Measurements from ENCODE around the gene ATL1. TPM values are rescaled to one million over a fixed set of nuclear protein-coding genes. Genes with fewer than 3 reads are reported as not detected.

ATL1 gene
- total RNA-seq, 2 experiments from 2014 or later: 0.82 to 1.6 TPM

- POLR2A ChIA-PET: interaction anchor here (0.6 kb wide), 1 partner anchor 160 kb away, joined by 3 read pairs; no protein-coding TSS in a partner anchor
- H3K9me3 ChIP-seq (ENCODE audit: low read length): no peaks in the 10 kb centered on the region
- intact Hi-C loops (cut with micrococcal nuclease; ENCODE audit: unreplicated experiment): no loop called here
- no peak overlapping the region for H3K4me3 ChIP-seq (ENCODE audit: low read depth, low read length, poor library complexity, severe bottlenecking)
- peaks cover 86% of the 10 kb centered on the region for H3K79me2 ChIP-seq (ENCODE audit: insufficient read depth, low read depth, low read length)
- H3K27ac ChIP-seq (ENCODE audit: low read depth, low read length, poor library complexity, severe bottlenecking): no peak overlapping the region
- TF ChIP-seq EZH2phosphoT487 (IDR thresholded peaks at IDR 0.05; ENCODE audit: borderline replicate concordance, low read depth, low read length) (no peak), CTCF (conservative IDR thresholded peaks at IDR 0.05; ENCODE audit: low read length) (no peak)
- no peak overlapping the region for H3K4me2 ChIP-seq (ENCODE audit: low read length)
- no TSS peak for BruUV-seq (replicated peaks)
- peaks cover 12% of the 10 kb centered on the region for H4K20me1 ChIP-seq (ENCODE audit: insufficient read depth, low read length)
- H2AFZ ChIP-seq (ENCODE audit: low read length): no peak overlapping the region
- H3K4me1 ChIP-seq (ENCODE audit: insufficient read depth, low read length, poor library complexity, severe bottlenecking): peaks cover 16% of the 10 kb centered on the region
- H3K36me3 ChIP-seq (ENCODE audit: insufficient read depth, low read length): peaks cover 33% of the 10 kb centered on the region
- CTCF ChIA-PET (ENCODE audit: unreplicated experiment): no interaction called here
- no peaks in the 10 kb centered on the region for H3K9me2 ChIP-seq (ENCODE audit: insufficient read depth, low read length)
- no peak for DNase-seq (ENCODE audit: low spot score)
Measured at GRCh38 chr14:50521912-50522341, 38.0 kb upstream of the ATL1 start.

- H3K4me2 ChIP-seq (ENCODE audit: low read length): no peak overlapping the region
- H3K36me3 ChIP-seq (ENCODE audit: insufficient read depth, low read length): peaks cover 32% of the 10 kb centered on the region
- CTCF ChIA-PET (ENCODE audit: unreplicated experiment): no interaction called here
- POLR2A ChIA-PET: interaction anchor here (0.9 kb wide), 1 partner anchor 30 kb away, joined by 6 read pairs; no protein-coding TSS in a partner anchor
- H3K27ac ChIP-seq (ENCODE audit: low read depth, low read length, poor library complexity, severe bottlenecking): no peak overlapping the region
- peaks cover 16% of the 10 kb centered on the region for H3K4me1 ChIP-seq (ENCODE audit: insufficient read depth, low read length, poor library complexity, severe bottlenecking)
- no peak overlapping the region for H2AFZ ChIP-seq (ENCODE audit: low read length)
- H3K4me3 ChIP-seq (ENCODE audit: low read depth, low read length, poor library complexity, severe bottlenecking): no peak overlapping the region
- H3K9me3 ChIP-seq (ENCODE audit: low read length): no peaks in the 10 kb centered on the region
- H3K79me2 ChIP-seq (ENCODE audit: insufficient read depth, low read depth, low read length): peaks cover 91% of the 10 kb centered on the region
- H4K20me1 ChIP-seq (ENCODE audit: insufficient read depth, low read length): peaks cover 12% of the 10 kb centered on the region
- TF ChIP-seq EZH2phosphoT487 (IDR thresholded peaks at IDR 0.05; ENCODE audit: borderline replicate concordance, low read depth, low read length) (no peak), CTCF (conservative IDR thresholded peaks at IDR 0.05; ENCODE audit: low read length) (no peak)
- H3K9me2 ChIP-seq (ENCODE audit: insufficient read depth, low read length): no peaks in the 10 kb centered on the region
- no TSS peak for BruUV-seq (replicated peaks)
- intact Hi-C loops (cut with micrococcal nuclease; ENCODE audit: unreplicated experiment): no loop called here
- DNase-seq (ENCODE audit: low spot score): no peak
Measured at GRCh38 chr14:50523271-50524041, 36.5 kb upstream of the ATL1 start.

- Histone ChIP-seq H3K27ac (ENCODE audit: low read depth, low read length, poor library complexity, severe bottlenecking) (peak overlapping the region; percentile 38), H3K4me3 (ENCODE audit: low read depth, low read length, poor library complexity, severe bottlenecking) (no peak overlapping the region), H3K79me2 (ENCODE audit: insufficient read depth, low read depth, low read length) (peaks cover 93% of the 10 kb centered on the region), H4K20me1 (ENCODE audit: insufficient read depth, low read length) (peaks cover 12% of the 10 kb centered on the region), H3K4me1 (ENCODE audit: insufficient read depth, low read length, poor library complexity, severe bottlenecking) (peaks cover 16% of the 10 kb centered on the region), H3K9me2 (ENCODE audit: insufficient read depth, low read length) (no peaks in the 10 kb centered on the region), H3K4me2 (ENCODE audit: low read length) (peak overlapping the region; percentile 58), H3K36me3 (ENCODE audit: insufficient read depth, low read length) (peaks cover 38% of the 10 kb centered on the region), H2AFZ (ENCODE audit: low read length) (no peak overlapping the region), H3K9me3 (ENCODE audit: low read length) (no peaks in the 10 kb centered on the region)
- DNase-seq (ENCODE audit: low spot score): no peak
- CTCF ChIA-PET (ENCODE audit: unreplicated experiment): no interaction called here
- intact Hi-C loops (cut with micrococcal nuclease; ENCODE audit: unreplicated experiment): no loop called here
- BruUV-seq (replicated peaks): no TSS peak
- POLR2A ChIA-PET: interaction anchor here (0.9 kb wide), 1 partner anchor 30 kb away, joined by 6 read pairs; no protein-coding TSS in a partner anchor
- no peak for TF ChIP-seq EZH2phosphoT487 (IDR thresholded peaks at IDR 0.05; ENCODE audit: borderline replicate concordance, low read depth, low read length)
- TF ChIP-seq CTCF (conservative IDR thresholded peaks at IDR 0.05; ENCODE audit: low read length): no peak
Measured at GRCh38 chr14:50524060-50524459, 35.9 kb upstream of the ATL1 start.

All from OCI-LY7 (cell line).